Naive thymus-derived CD4-positive, alpha-beta T cell (primary cell): ENCODE results near the gene HMG20A. TPM values are rescaled to one million over a fixed set of nuclear protein-coding genes. Genes with fewer than 3 reads are reported as not detected.

Experiments used
- ATAC-seq: fragments of 150-1000 bp; cut with Tn5 transposase; 2 replicates; pipeline ENCODE4 v1.10.0; 2021; ENCODE audit warnings: mild to moderate bottlenecking, moderate library complexity
- CTCF ChIA-PET: fragments of 350-600 bp; sonication (Branson Sonifier 250); formaldehyde crosslinking; loops from one replicate; lab custom pipeline; 2021; ENCODE audit warnings: antibody characterized with exemption; lab: Charles Lee
- POLR2A ChIA-PET: fragments of 350-600 bp; sonication (Branson Sonifier 250); formaldehyde crosslinking; loops from one replicate; lab custom pipeline; 2021; ENCODE audit warnings: antibody characterized with exemption, inconsistent platforms; lab: Charles Lee
- DNase-seq, 9 donors: peaks; one replicate each; pipeline versions ENCODE4 v3.0.0 to v3.0.0-alpha.2; 2020 to 2022; ENCODE audit warnings: mixed read lengths in 1 of 9
- H3K27ac ChIP-seq: one replicate; pipeline ENCODE4 v1.7.0; 2013; ENCODE audit warnings: mild to moderate bottlenecking, low read depth, low read length, moderate library complexity
- H3K27me3 ChIP-seq, 2 donors: one replicate each; pipeline ENCODE4 v1.7.0; 2013; ENCODE audit warnings: low read length in 2 of 2, mild to moderate bottlenecking in 2 of 2, moderate library complexity in 2 of 2; ENCODE audit not compliant: control insufficient read depth in 2 of 2, insufficient read depth in 2 of 2
- H3K36me3 ChIP-seq, 3 experiments: 1 replicate in 2 of 3; 2 replicates in 1 of 3; pipeline ENCODE4 v1.7.0; 2013; ENCODE audit warnings: low read length in 3 of 3, mild to moderate bottlenecking in 3 of 3, moderate library complexity in 1 of 3; ENCODE audit not compliant: insufficient read depth in 3 of 3, control insufficient read depth in 2 of 3
- H3K4me1 ChIP-seq, 2 donors: one replicate each; pipeline ENCODE4 v1.7.0; 2013; ENCODE audit warnings: low read length in 2 of 2, mild to moderate bottlenecking in 2 of 2, moderate library complexity in 1 of 2; ENCODE audit not compliant: control insufficient read depth in 2 of 2, insufficient read depth in 2 of 2
- H3K4me3 ChIP-seq: 2 replicates; pipeline ENCODE4 v1.7.0; 2013; ENCODE audit warnings: mild to moderate bottlenecking, low read length
- H3K9me3 ChIP-seq, 3 experiments: 1 replicate in 2 of 3; 2 replicates in 1 of 3; pipeline ENCODE4 v1.7.0; 2013; ENCODE audit warnings: low read length in 3 of 3; ENCODE audit not compliant: control insufficient read depth in 2 of 3
- H3K27ac Mint-ChIP-seq, 9 donors: one replicate each; pipeline ENCODE4 v1.8.0; 2020 to 2022; ENCODE audit warnings: mixed read lengths in 9 of 9, mild to moderate bottlenecking in 8 of 9, moderate library complexity in 5 of 9, inconsistent platforms in 2 of 9
- H3K27me3 Mint-ChIP-seq, 5 donors: one replicate each; pipeline ENCODE4 v1.8.0; 2021 to 2022; ENCODE audit warnings: mixed read lengths in 5 of 5, mild to moderate bottlenecking in 1 of 5
- H3K36me3 Mint-ChIP-seq, 5 donors: one replicate each; pipeline ENCODE4 v1.8.0; 2020 to 2022; ENCODE audit warnings: mixed read lengths in 5 of 5, mild to moderate bottlenecking in 3 of 5, inconsistent platforms in 1 of 5
- H3K4me1 Mint-ChIP-seq, 7 donors: one replicate each; pipeline ENCODE4 v1.8.0; 2020 to 2022; ENCODE audit warnings: mixed read lengths in 7 of 7, mild to moderate bottlenecking in 3 of 7, inconsistent platforms in 1 of 7
- H3K4me3 Mint-ChIP-seq, 10 donors: one replicate each; pipeline ENCODE4 v1.8.0; 2020 to 2022; ENCODE audit warnings: mild to moderate bottlenecking in 10 of 10, mixed read lengths in 10 of 10, moderate library complexity in 6 of 10, inconsistent platforms in 2 of 10
- H3K9me3 Mint-ChIP-seq, 11 donors: one replicate each; pipeline ENCODE4 v1.8.0; 2020 to 2022; ENCODE audit warnings: mixed read lengths in 11 of 11, mild to moderate bottlenecking in 4 of 11, inconsistent platforms in 1 of 11, moderate library complexity in 1 of 11
- intact Hi-C, 2 donors: fragments of 100-400 bp; cut with micrococcal nuclease; formaldehyde crosslinking; loops; one replicate each; pipeline ENCODE4 v1.15.1; 2023
- polyA plus RNA-seq, 2 donors: library from polyadenylated mRNA; unstranded; fragments of 300-500 nt; fragmentation: Illumina TruSeq; gene quantifications; one replicate each; pipeline ENCODE4 v1.2.3, GENCODE V29; 2021
- total RNA-seq, 6 experiments: library from RNA in 5 of 6; stranded (reverse) in 5 of 6; gene quantifications; 1 replicate in 5 of 6; 2 replicates in 1 of 6; pipeline ENCODE4 v1.2.3 and lab custom pipeline; 2021 to 2026

The HMG20A gene
- total and polyA plus RNA-seq, 7 experiments from 2014 or later, result 26.9 to 61.1 (median 38.4) TPM

DNA sequence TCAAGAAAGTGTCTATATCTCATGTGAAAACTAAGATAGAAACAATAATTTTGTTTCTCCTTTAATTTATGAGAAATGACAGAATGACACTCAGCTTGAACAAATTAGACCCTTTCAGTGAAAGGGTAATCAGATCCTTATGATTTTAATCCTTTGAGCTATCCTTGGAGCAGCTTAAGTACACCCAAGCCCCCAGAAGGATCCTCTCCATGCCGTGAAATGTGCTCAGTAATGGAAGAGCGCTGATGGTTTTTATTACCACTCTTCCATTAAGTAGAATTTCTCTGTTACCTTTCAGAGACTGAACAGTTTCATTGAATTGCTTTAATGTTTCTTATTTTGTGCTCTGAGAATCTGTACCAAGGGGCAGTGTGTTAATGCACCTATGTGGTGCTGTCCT lies 54.3 kb downstream of the HMG20A start:
- no peaks in the 10 kb centered on the region for H3K9me3 Mint-ChIP-seq
- H3K4me1 ChIP-seq, result no peaks in the 10 kb centered on the region
- no peak overlapping the region for H3K4me3 ChIP-seq
- H3K36me3 Mint-ChIP-seq, result peaks cover 13 to 56% (median 31%) of the 10 kb centered on the region in 5 donors
- no peak overlapping the region for H3K4me3 Mint-ChIP-seq
- H3K27me3 ChIP-seq, result no peaks in the 10 kb centered on the region
- H3K27ac Mint-ChIP-seq, result no peak overlapping the region
- intact Hi-C loops, result loop anchor here in 1 of 2 donors (5.0 kb wide), 1 partner anchor 148 kb away; no protein-coding TSS in a partner anchor
- ChIA-PET POLR2A (no interaction called here), CTCF (no interaction called here)
- peaks cover 0 to 5% (median 0%) of the 10 kb centered on the region in 7 donors for H3K4me1 Mint-ChIP-seq
- H3K36me3 ChIP-seq, result peaks cover 0 to 64% (median 2%) of the 10 kb centered on the region in 3 experiments
- no peaks in the 10 kb centered on the region for H3K27me3 Mint-ChIP-seq
- DNase-seq (no peak), ATAC-seq (no peak)
- H3K9me3 ChIP-seq, result no peaks in the 10 kb centered on the region
- no peak overlapping the region for H3K27ac ChIP-seq

DNA sequence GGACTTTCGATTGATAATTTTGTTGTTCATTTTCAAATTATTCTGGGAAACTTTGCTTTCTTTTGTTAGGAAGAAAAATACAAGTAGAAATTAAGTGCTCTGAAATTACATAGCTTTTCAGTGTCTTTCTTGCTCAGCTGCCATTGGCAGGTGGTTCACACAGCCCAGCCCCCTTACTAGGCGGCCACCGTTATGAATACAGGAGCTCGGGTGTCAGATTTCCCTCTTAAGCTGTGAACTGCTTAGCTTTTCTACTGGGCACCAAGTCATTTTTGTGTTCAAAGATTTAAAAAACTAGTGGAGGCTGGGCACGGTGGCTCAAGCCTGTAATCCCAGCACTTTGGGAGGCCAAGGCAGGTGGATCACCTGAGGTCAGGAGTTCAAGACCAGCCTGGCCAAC lies 55.2 kb downstream of the HMG20A start:
- peaks cover 0 to 62% (median 4%) of the 10 kb centered on the region in 3 experiments for H3K36me3 ChIP-seq
- no peaks in the 10 kb centered on the region for H3K27me3 ChIP-seq
- no peaks in the 10 kb centered on the region for H3K9me3 ChIP-seq
- no peak for ATAC-seq
- H3K4me1 Mint-ChIP-seq, result peaks cover 0 to 5% (median 0%) of the 10 kb centered on the region in 7 donors
- no peaks in the 10 kb centered on the region for H3K4me1 ChIP-seq
- no peaks in the 10 kb centered on the region for H3K9me3 Mint-ChIP-seq
- intact Hi-C loops, result loop anchor here in 1 of 2 donors (5.0 kb wide), 1 partner anchor 149 kb away; no protein-coding TSS in a partner anchor
- POLR2A ChIA-PET, result no interaction called here
- no peak overlapping the region for H3K4me3 ChIP-seq
- CTCF ChIA-PET, result no interaction called here
- H3K36me3 Mint-ChIP-seq, result peaks cover 13 to 52% (median 27%) of the 10 kb centered on the region in 5 donors
- no peaks in the 10 kb centered on the region for H3K27me3 Mint-ChIP-seq
- DNase-seq, result no peak
- no peak overlapping the region for H3K4me3 Mint-ChIP-seq
- no peak overlapping the region for H3K27ac ChIP-seq
- no peak overlapping the region for H3K27ac Mint-ChIP-seq

DNA sequence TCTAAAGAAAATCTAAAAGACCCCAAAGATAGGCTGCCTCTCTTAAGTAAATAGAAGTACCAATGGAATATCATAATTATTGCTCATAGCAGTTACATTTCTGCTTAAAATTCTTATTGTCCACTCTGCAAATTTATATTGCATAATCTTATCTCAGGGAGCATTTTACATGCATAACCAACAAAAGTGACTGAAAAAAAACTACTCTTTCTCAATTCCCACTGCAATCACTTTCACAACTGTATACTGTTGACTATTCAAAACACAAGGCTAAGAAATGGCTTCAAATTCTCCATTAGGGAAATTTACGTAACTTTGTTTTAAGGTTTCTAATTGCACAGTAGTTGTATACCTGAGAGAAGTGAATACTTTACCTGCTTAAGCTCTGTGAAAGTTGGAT lies 56.3 kb downstream of the HMG20A start:
- no peak for DNase-seq
- Histone ChIP-seq H3K27ac (no peak overlapping the region), H3K27me3 (no peaks in the 10 kb centered on the region), H3K4me3 (no peak overlapping the region), H3K9me3 (no peaks in the 10 kb centered on the region), H3K36me3 (peaks cover 0 to 64% (median 4%) of the 10 kb centered on the region in 3 experiments), H3K4me1 (no peaks in the 10 kb centered on the region)
- CTCF ChIA-PET, result no interaction called here
- ATAC-seq, result no peak
- Mint-ChIP-seq H3K27me3 (no peaks in the 10 kb centered on the region), H3K36me3 (peaks cover 8 to 55% (median 27%) of the 10 kb centered on the region in 5 donors), H3K4me1 (peaks cover 0 to 5% (median 0%) of the 10 kb centered on the region in 7 donors), H3K4me3 (no peak overlapping the region), H3K9me3 (no peaks in the 10 kb centered on the region), H3K27ac (peak overlapping the region in 2 of 9 donors; percentile 9 to 25)
- POLR2A ChIA-PET, result no interaction called here
- intact Hi-C loops, result loop anchor here in 1 of 2 donors (5.0 kb wide), 1 partner anchor 150 kb away; no protein-coding TSS in a partner anchor

DNA sequence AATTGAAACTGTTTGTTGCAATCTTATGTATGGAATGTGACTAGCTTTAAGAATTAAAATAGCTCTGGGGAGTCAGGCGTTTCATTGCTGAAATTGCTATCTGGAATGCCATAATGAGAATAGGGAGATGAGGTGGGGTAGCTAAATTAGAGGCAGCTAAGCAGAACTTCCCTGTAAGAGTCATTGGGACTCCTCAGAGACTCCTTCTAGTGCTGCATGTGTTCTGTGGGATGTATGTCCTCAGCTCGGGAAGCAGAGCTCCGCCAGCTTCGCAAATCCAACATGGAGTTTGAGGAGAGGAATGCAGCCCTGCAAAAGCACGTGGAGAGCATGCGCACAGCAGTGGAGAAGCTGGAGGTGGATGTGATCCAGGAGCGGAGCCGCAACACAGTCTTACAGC lies 57.4 kb downstream of the HMG20A start:
- Mint-ChIP-seq H3K4me3 (no peak overlapping the region), H3K27me3 (no peaks in the 10 kb centered on the region), H3K27ac (peak overlapping the region in 2 of 9 donors; percentile 50 to 80), H3K36me3 (peaks cover 8 to 56% (median 27%) of the 10 kb centered on the region in 5 donors), H3K4me1 (peaks cover 0 to 5% (median 0%) of the 10 kb centered on the region in 7 donors), H3K9me3 (peaks cover 0 to 1% (median 0%) of the 10 kb centered on the region in 11 donors)
- no peak for ATAC-seq
- Histone ChIP-seq H3K27ac (no peak overlapping the region), H3K36me3 (peaks cover 0 to 65% (median 4%) of the 10 kb centered on the region in 3 experiments), H3K27me3 (no peaks in the 10 kb centered on the region), H3K4me1 (no peaks in the 10 kb centered on the region), H3K4me3 (no peak overlapping the region), H3K9me3 (no peaks in the 10 kb centered on the region)
- CTCF ChIA-PET, result no interaction called here
- intact Hi-C loops, result loop anchor here in 1 of 2 donors (5.0 kb wide), 1 partner anchor 151 kb away; no protein-coding TSS in a partner anchor
- POLR2A ChIA-PET, result no interaction called here
- no peak for DNase-seq

DNA sequence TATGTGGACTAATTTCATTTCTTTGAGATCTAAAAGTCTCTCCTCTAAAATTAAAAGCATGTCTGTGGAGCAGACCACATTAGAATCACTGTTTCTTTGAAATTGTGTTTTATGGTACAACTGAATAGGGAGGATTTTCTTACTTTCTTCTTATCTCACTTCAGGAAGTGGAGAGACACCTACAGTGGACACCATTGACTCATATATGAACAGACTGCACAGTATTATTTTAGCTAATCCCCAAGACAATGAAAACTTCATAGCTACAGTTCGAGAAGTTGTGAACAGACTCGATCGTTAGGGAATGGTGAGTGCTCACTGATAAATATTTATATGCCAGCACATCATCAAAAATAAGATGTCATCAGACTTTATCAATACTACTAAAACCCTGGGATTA lies 58.3 kb downstream of the HMG20A start:
- intact Hi-C loops, result loop anchor here in 1 of 2 donors (5.0 kb wide), 1 partner anchor 152 kb away; no protein-coding TSS in a partner anchor
- peaks cover 3 to 61% (median 26%) of the 10 kb centered on the region in 5 donors for H3K36me3 Mint-ChIP-seq
- H3K27me3 Mint-ChIP-seq, result no peaks in the 10 kb centered on the region
- no peak overlapping the region for H3K27ac ChIP-seq
- DNase-seq (no peak), ATAC-seq (no peak)
- H3K36me3 ChIP-seq, result peaks cover 0 to 66% (median 4%) of the 10 kb centered on the region in 3 experiments
- peak overlapping the region in 1 of 9 donors; percentile 20 for H3K27ac Mint-ChIP-seq
- H3K9me3 ChIP-seq, result no peaks in the 10 kb centered on the region
- POLR2A ChIA-PET, result no interaction called here
- H3K9me3 Mint-ChIP-seq, result peaks cover 0 to 1% (median 0%) of the 10 kb centered on the region in 11 donors
- CTCF ChIA-PET, result no interaction called here
- H3K4me1 ChIP-seq, result no peaks in the 10 kb centered on the region
- H3K4me3 Mint-ChIP-seq, result no peak overlapping the region
- no peaks in the 10 kb centered on the region for H3K27me3 ChIP-seq
- H3K4me3 ChIP-seq, result no peak overlapping the region
- peaks cover 0 to 8% (median 0%) of the 10 kb centered on the region in 7 donors for H3K4me1 Mint-ChIP-seq

DNA sequence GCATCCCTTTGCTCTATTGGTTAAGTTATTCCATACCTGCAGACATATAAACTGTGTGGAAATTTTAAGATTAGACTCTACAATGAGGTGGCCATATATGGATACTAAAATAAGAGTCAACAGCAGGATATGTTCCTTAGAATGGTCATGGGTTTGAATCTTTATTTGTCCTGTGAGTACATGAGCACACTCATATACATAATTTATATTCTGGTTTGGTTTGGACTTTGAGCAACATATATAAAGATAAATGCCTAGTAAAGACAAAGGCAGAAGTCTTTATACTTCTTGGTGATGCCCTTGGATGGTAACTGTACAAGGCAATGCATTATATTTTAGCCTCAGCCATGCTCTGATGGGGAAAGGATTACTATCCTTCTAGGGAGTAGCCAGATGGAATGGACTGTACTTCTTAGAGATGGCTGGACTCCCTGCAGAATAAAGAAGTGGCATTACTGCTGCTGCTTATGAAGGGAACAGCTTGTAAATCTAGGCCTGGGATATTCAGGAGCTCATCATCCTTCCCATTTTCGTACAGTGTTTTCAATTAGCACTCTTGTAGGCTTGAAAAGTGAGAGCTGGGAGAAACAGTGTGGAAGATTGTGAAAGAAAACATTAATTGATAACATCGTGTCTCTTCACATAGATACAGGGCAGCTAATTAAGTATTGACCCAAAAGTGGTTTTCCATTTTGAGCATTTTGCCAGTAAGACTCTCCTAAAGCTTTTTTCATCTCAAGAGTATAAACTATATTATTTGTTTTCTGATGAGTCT lies 60.4 kb downstream of the HMG20A start:
- Mint-ChIP-seq H3K36me3 (peaks cover 0 to 61% (median 25%) of the 10 kb centered on the region in 5 donors), H3K4me3 (no peak overlapping the region), H3K4me1 (peaks cover 0 to 9% (median 3%) of the 10 kb centered on the region in 7 donors), H3K27me3 (no peaks in the 10 kb centered on the region), H3K9me3 (peaks cover 0 to 1% (median 0%) of the 10 kb centered on the region in 11 donors), H3K27ac (peak overlapping the region in 4 of 9 donors; percentile 8 to 73 (median 30))
- CTCF ChIA-PET, result interaction anchor here (1.5 kb wide), 1 partner anchor 16 kb away, joined by 5 read pairs; no protein-coding TSS in a partner anchor
- no peaks in the 10 kb centered on the region for H3K9me3 ChIP-seq
- no peaks in the 10 kb centered on the region for H3K27me3 ChIP-seq
- intact Hi-C loops, result no loop called here
- no peak for ATAC-seq
- H3K4me3 ChIP-seq, result no peak overlapping the region
- no peak for DNase-seq
- H3K36me3 ChIP-seq, result peaks cover 0 to 65% (median 4%) of the 10 kb centered on the region in 3 experiments
- no peak overlapping the region for H3K27ac ChIP-seq
- no peaks in the 10 kb centered on the region for H3K4me1 ChIP-seq
- POLR2A ChIA-PET, result no interaction called here
